ENCODE measurements around the gene COL13A1.

The COL13A1 gene

DNA sequence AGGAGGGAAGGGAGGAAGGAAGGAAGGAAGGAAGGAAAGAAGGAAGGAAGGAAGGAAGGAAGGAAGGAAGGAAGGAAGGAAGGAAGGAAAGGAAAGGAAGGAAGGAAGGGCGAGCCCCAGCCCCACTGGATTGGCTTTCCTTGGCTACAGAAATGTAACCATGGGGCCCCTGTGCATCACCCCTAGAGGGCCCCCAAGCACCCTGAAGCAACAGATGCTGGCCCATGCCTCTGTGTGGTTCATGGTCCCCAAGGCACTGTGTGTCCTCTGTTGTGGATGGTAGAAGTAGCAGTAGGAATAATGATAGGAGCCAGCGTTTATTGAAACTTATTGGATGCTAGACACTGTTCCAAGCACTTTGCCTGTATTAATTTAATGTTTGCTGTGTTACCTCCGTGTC, 134.4 kb downstream of the COL13A1 start:
- CTCF ChIA-PET: no interaction called here
- DNase-seq (ENCODE audit: extremely low spot score): peak; percentile 18
- TF ChIP-seq FOXK2 (IDR thresholded peaks at IDR 0.05) (no peak), FOXM1 (IDR thresholded peaks at IDR 0.05; ENCODE audit: borderline replicate concordance) (no peak), SUZ12 (IDR thresholded peaks at IDR 0.05) (no peak), L3MBTL2 (conservative IDR thresholded peaks at IDR 0.05) (no peak), ZNF384 (IDR thresholded peaks at IDR 0.05) (no peak), SP1 (IDR thresholded peaks at IDR 0.05) (no peak), BHLHE40 (IDR thresholded peaks at IDR 0.05; ENCODE audit: borderline replicate concordance) (no peak), NFRKB (IDR thresholded peaks at IDR 0.05) (no peak), CTBP1 (IDR thresholded peaks at IDR 0.05; ENCODE audit: borderline replicate concordance) (no peak), LEF1 (IDR thresholded peaks at IDR 0.05; ENCODE audit: borderline replicate concordance) (no peak), TARDBP (IDR thresholded peaks at IDR 0.05) (no peak), HDGF (IDR thresholded peaks at IDR 0.05; ENCODE audit: borderline replicate concordance) (no peak), ARNT (IDR thresholded peaks at IDR 0.05) (no peak), ELF4 (IDR thresholded peaks at IDR 0.05) (no peak), FOXA1 (IDR thresholded peaks at IDR 0.05) (no peak)
- TF ChIP-seq, protein P1, sequence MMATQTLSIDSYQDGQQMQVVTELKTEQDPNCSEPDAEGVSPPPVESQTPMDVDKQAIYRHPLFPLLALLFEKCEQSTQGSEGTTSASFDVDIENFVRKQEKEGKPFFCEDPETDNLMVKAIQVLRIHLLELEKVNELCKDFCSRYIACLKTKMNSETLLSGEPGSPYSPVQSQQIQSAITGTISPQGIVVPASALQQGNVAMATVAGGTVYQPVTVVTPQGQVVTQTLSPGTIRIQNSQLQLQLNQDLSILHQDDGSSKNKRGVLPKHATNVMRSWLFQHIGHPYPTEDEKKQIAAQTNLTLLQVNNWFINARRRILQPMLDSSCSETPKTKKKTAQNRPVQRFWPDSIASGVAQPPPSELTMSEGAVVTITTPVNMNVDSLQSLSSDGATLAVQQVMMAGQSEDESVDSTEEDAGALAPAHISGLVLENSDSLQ (IDR thresholded peaks at IDR 0.05): no peak

GRCh38 chr10:69938541-69938991, 136.9 kb downstream of the COL13A1 start:
- ChIA-PET POLR2A (interaction anchor here (0.6 kb wide), 1 partner anchor 468 kb away, joined by 3 read pairs; no protein-coding TSS in a partner anchor), CTCF (interaction anchor here (0.6 kb wide), 1 partner anchor 230 kb away, joined by 3 read pairs; no protein-coding TSS in a partner anchor)
- DNase-seq (ENCODE audit: extremely low spot score): no peak
- no peak for TF ChIP-seq L3MBTL2 (conservative IDR thresholded peaks at IDR 0.05)
- no peak for TF ChIP-seq CTBP1 (IDR thresholded peaks at IDR 0.05; ENCODE audit: borderline replicate concordance)
- no peak for TF ChIP-seq FOXA1 (IDR thresholded peaks at IDR 0.05)
- no peak for TF ChIP-seq SP1 (IDR thresholded peaks at IDR 0.05)
- no peak for TF ChIP-seq HDGF (IDR thresholded peaks at IDR 0.05; ENCODE audit: borderline replicate concordance)
- TF ChIP-seq ELF4 (IDR thresholded peaks at IDR 0.05): no peak
- TF ChIP-seq FOXM1 (IDR thresholded peaks at IDR 0.05; ENCODE audit: borderline replicate concordance): no peak
- TF ChIP-seq TARDBP (IDR thresholded peaks at IDR 0.05): no peak
- no peak for TF ChIP-seq LEF1 (IDR thresholded peaks at IDR 0.05; ENCODE audit: borderline replicate concordance)
- no peak for TF ChIP-seq ARNT (IDR thresholded peaks at IDR 0.05)
- TF ChIP-seq, protein P1 (IDR thresholded peaks at IDR 0.05): no peak
- TF ChIP-seq NFRKB (IDR thresholded peaks at IDR 0.05): no peak
- no peak for TF ChIP-seq ZNF384 (IDR thresholded peaks at IDR 0.05)
- TF ChIP-seq SUZ12 (IDR thresholded peaks at IDR 0.05): no peak
- TF ChIP-seq FOXK2 (IDR thresholded peaks at IDR 0.05): no peak
- no peak for TF ChIP-seq BHLHE40 (IDR thresholded peaks at IDR 0.05; ENCODE audit: borderline replicate concordance)

More for the DNA sequence above, 134.4 kb downstream of the COL13A1 start:
- POLR2A ChIA-PET: no interaction called here

DNA sequence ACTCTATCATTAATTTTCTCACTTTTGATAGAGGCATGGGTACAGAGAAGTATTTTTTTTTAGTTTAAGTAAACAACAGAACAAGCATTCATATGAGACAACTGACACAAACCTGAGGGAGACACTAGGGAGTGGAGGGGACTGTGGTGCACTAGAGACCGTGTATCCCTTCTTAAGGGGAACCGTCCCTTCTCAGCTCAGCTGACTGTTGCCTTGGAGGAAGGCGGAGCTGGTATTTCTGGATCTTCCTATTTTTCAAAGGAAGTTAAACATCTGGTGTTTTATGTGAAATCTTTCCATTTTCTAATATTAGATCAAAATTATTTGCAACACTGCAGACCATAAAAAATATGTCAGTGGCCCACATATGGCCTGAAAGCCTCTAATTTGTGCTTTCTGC, 137.4 kb downstream of the COL13A1 start:
- POLR2A ChIA-PET: no interaction called here
- TF ChIP-seq TARDBP (IDR thresholded peaks at IDR 0.05): no peak
- DNase-seq (ENCODE audit: extremely low spot score): no peak
- CTCF ChIA-PET: interaction anchor here (0.6 kb wide), 1 partner anchor 230 kb away, joined by 3 read pairs; no protein-coding TSS in a partner anchor

GRCh38 chr10:69939481-69939880, 137.8 kb downstream of the COL13A1 start:
- no peak for TF ChIP-seq FOXK2 (IDR thresholded peaks at IDR 0.05)
- no peak for TF ChIP-seq SUZ12 (IDR thresholded peaks at IDR 0.05)
- no peak for TF ChIP-seq HDGF (IDR thresholded peaks at IDR 0.05; ENCODE audit: borderline replicate concordance)
- TF ChIP-seq, protein P1 (IDR thresholded peaks at IDR 0.05): no peak
- no peak for TF ChIP-seq ARNT (IDR thresholded peaks at IDR 0.05)
- no peak for TF ChIP-seq LEF1 (IDR thresholded peaks at IDR 0.05; ENCODE audit: borderline replicate concordance)
- TF ChIP-seq TARDBP (IDR thresholded peaks at IDR 0.05): no peak
- no peak for TF ChIP-seq CTBP1 (IDR thresholded peaks at IDR 0.05; ENCODE audit: borderline replicate concordance)
- TF ChIP-seq BHLHE40 (IDR thresholded peaks at IDR 0.05; ENCODE audit: borderline replicate concordance): no peak
- no peak for TF ChIP-seq FOXM1 (IDR thresholded peaks at IDR 0.05; ENCODE audit: borderline replicate concordance)
- no peak for TF ChIP-seq ZNF384 (IDR thresholded peaks at IDR 0.05)
- no peak for TF ChIP-seq ELF4 (IDR thresholded peaks at IDR 0.05)
- DNase-seq (ENCODE audit: extremely low spot score): no peak
- POLR2A ChIA-PET: no interaction called here
- CTCF ChIA-PET: interaction anchor here (0.6 kb wide), 1 partner anchor 129 kb away, joined by 4 read pairs; no protein-coding TSS in a partner anchor

GRCh38 chr10:69941730-69942129, 140.0 kb downstream of the COL13A1 start:
- ChIA-PET POLR2A (no interaction called here), CTCF (interaction anchor here (0.9 kb wide), 1 partner anchor 16 kb away, joined by 3 read pairs; no protein-coding TSS in a partner anchor)
- TF ChIP-seq, protein P1 (IDR thresholded peaks at IDR 0.05): no peak
- no peak for TF ChIP-seq BHLHE40 (IDR thresholded peaks at IDR 0.05; ENCODE audit: borderline replicate concordance)
- TF ChIP-seq FOXK2 (IDR thresholded peaks at IDR 0.05): no peak
- no peak for TF ChIP-seq FOXM1 (IDR thresholded peaks at IDR 0.05; ENCODE audit: borderline replicate concordance)
- no peak for TF ChIP-seq L3MBTL2 (conservative IDR thresholded peaks at IDR 0.05)
- no peak for TF ChIP-seq ZNF384 (IDR thresholded peaks at IDR 0.05)
- no peak for TF ChIP-seq CTBP1 (IDR thresholded peaks at IDR 0.05; ENCODE audit: borderline replicate concordance)
- no peak for TF ChIP-seq NFRKB (IDR thresholded peaks at IDR 0.05)
- TF ChIP-seq ARNT (IDR thresholded peaks at IDR 0.05): no peak
- no peak for TF ChIP-seq SUZ12 (IDR thresholded peaks at IDR 0.05)
- no peak for TF ChIP-seq LEF1 (IDR thresholded peaks at IDR 0.05; ENCODE audit: borderline replicate concordance)
- no peak for TF ChIP-seq ELF4 (IDR thresholded peaks at IDR 0.05)
- no peak for DNase-seq (ENCODE audit: extremely low spot score)

Measured in HEK293T (cell line).